NT2/D1 (cell line): ENCODE data around the gene HOXB5.

Experiments used
- DNase-seq: peaks from one replicate; pipeline ENCODE4 v3.0.0-alpha.2; 2011; ENCODE audit warnings: low read depth, low spot score
- H3K27me3 ChIP-seq: 2 replicates; pipeline ENCODE4 v1.6.0; 2011; ENCODE audit warnings: mild to moderate bottlenecking; ENCODE audit not compliant: insufficient read length, insufficient read depth
- H3K36me3 ChIP-seq: 2 replicates; pipeline ENCODE4 v1.6.1; 2011; ENCODE audit warnings: mild to moderate bottlenecking, low read length, mixed read lengths; ENCODE audit not compliant: insufficient read depth, insufficient read length
- H3K4me1 ChIP-seq: 2 replicates; pipeline ENCODE4 v1.5.1; 2011; ENCODE audit not compliant: insufficient read depth, insufficient read length
- H3K4me3 ChIP-seq: 2 replicates; pipeline ENCODE4 v1.5.1; 2011; ENCODE audit warnings: low read depth; ENCODE audit not compliant: insufficient read length
- H3K9ac ChIP-seq: 2 replicates; pipeline ENCODE4 v1.6.0; 2011; ENCODE audit warnings: low read depth; ENCODE audit not compliant: insufficient read length
- H3K9me3 ChIP-seq: 2 replicates; pipeline ENCODE4 v1.5.1; 2011; ENCODE audit warnings: mild to moderate bottlenecking, low read length; ENCODE audit not compliant: insufficient read depth
- SUZ12 ChIP-seq: IDR thresholded peaks from 2 replicates; pipeline ENCODE4 v1.6.1; 2011; ENCODE audit not compliant: insufficient read length, insufficient read depth; ENCODE audit errors: extremely low read depth
- YY1 ChIP-seq: IDR thresholded peaks from 2 replicates; pipeline ENCODE4 v1.6.1; 2011; ENCODE audit not compliant: insufficient read length, insufficient read depth
- ZNF274 ChIP-seq: IDR thresholded peaks from 2 replicates; pipeline ENCODE4 v1.6.1; 2011; ENCODE audit warnings: mild to moderate bottlenecking, low read depth, low read length

Gene HOXB5

GRCh38 chr17:48570325-48571023, 23.1 kb downstream of the HOXB5 start:
- H3K4me1 ChIP-seq: peaks cover 2% of the 10 kb centered on the region
- no peak for DNase-seq
- TF ChIP-seq ZNF274 (no peak), YY1 (no peak), SUZ12 (peak; percentile 87)
- H3K9me3 ChIP-seq: peaks cover 11% of the 10 kb centered on the region; the same call in 1 of the 2 replicates
- no peaks in the 10 kb centered on the region for H3K36me3 ChIP-seq
- peaks cover 100% of the 10 kb centered on the region for H3K27me3 ChIP-seq
- no peak overlapping the region for H3K4me3 ChIP-seq
- H3K9ac ChIP-seq: no peak overlapping the region

GRCh38 chr17:48569674-48570324, 23.8 kb downstream of the HOXB5 start:
- Histone ChIP-seq H3K27me3 (peaks cover 100% of the 10 kb centered on the region), H3K4me3 (no peak overlapping the region), H3K9me3 (peaks cover 11% of the 10 kb centered on the region; the same call in 1 of the 2 replicates), H3K4me1 (peaks cover 2% of the 10 kb centered on the region), H3K36me3 (no peaks in the 10 kb centered on the region), H3K9ac (no peak overlapping the region)
- TF ChIP-seq YY1: no peak
- TF ChIP-seq SUZ12: no peak
- TF ChIP-seq ZNF274: no peak
- no peak for DNase-seq

- H3K4me3 ChIP-seq: no peak overlapping the region
Measured at GRCh38 chr17:48569240-48569582, 24.4 kb downstream of the HOXB5 start.

GRCh38 chr17:48568499-48569239, 24.9 kb downstream of the HOXB5 start:
- DNase-seq: no peak
- Histone ChIP-seq H3K27me3 (peaks cover 100% of the 10 kb centered on the region), H3K4me3 (no peak overlapping the region), H3K9me3 (peaks cover 11% of the 10 kb centered on the region; the same call in 1 of the 2 replicates), H3K4me1 (peaks cover 2% of the 10 kb centered on the region), H3K36me3 (no peaks in the 10 kb centered on the region), H3K9ac (no peak overlapping the region)
- no peak for TF ChIP-seq ZNF274
- TF ChIP-seq SUZ12: no peak

More at GRCh38 chr17:48569240-48569582, 24.4 kb downstream of the HOXB5 start:
- Histone ChIP-seq H3K9ac (no peak overlapping the region), H3K4me1 (peaks cover 2% of the 10 kb centered on the region), H3K9me3 (peaks cover 11% of the 10 kb centered on the region; the same call in 1 of the 2 replicates), H3K36me3 (no peaks in the 10 kb centered on the region), H3K27me3 (peaks cover 100% of the 10 kb centered on the region)
- no peak for DNase-seq
- no peak for TF ChIP-seq SUZ12
- TF ChIP-seq YY1: no peak
- TF ChIP-seq ZNF274: no peak

- TF ChIP-seq YY1 (no peak), SUZ12 (no peak), ZNF274 (no peak)
- Histone ChIP-seq H3K9ac (no peak overlapping the region), H3K9me3 (peaks cover 11% of the 10 kb centered on the region; the same call in 1 of the 2 replicates), H3K36me3 (no peaks in the 10 kb centered on the region), H3K4me1 (peaks cover 2% of the 10 kb centered on the region), H3K4me3 (no peak overlapping the region), H3K27me3 (peaks cover 100% of the 10 kb centered on the region)
- DNase-seq: no peak
Measured at GRCh38 chr17:48567646-48568354, 25.8 kb downstream of the HOXB5 start.

GRCh38 chr17:48567209-48567608, 26.4 kb downstream of the HOXB5 start:
- Histone ChIP-seq H3K27me3 (peaks cover 100% of the 10 kb centered on the region), H3K4me1 (peaks cover 2% of the 10 kb centered on the region), H3K9ac (no peak overlapping the region), H3K36me3 (no peaks in the 10 kb centered on the region), H3K4me3 (no peak overlapping the region), H3K9me3 (peaks cover 11% of the 10 kb centered on the region; the same call in 1 of the 2 replicates)
- no peak for TF ChIP-seq SUZ12
- TF ChIP-seq YY1: no peak
- TF ChIP-seq ZNF274: no peak
- no peak for DNase-seq

- Histone ChIP-seq H3K36me3 (no peaks in the 10 kb centered on the region), H3K27me3 (peaks cover 100% of the 10 kb centered on the region), H3K4me1 (peaks cover 2% of the 10 kb centered on the region), H3K9me3 (peaks cover 11% of the 10 kb centered on the region; the same call in 1 of the 2 replicates), H3K9ac (no peak overlapping the region), H3K4me3 (no peak overlapping the region)
- no peak for DNase-seq
- TF ChIP-seq YY1 (no peak), ZNF274 (no peak), SUZ12 (no peak)
Measured at GRCh38 chr17:48566717-48567116, 26.9 kb downstream of the HOXB5 start.
